Stimulated activated CD8-positive, alpha-beta memory T cell treated with anti-CD3 and anti-CD28 coated beads, Interleukin-2, amount 100 ng/mL, for 1 hour (primary cell): ENCODE results near the gene HOXC12.

Experiments used
- DNase-seq, 2 donors: peaks; one replicate each; pipeline ENCODE4 v3.0.0-alpha.2; 2020; ENCODE audit warnings: low read depth in 2 of 2

HOXC12 gene

GRCh38 chr12:53996240-53997203, 41.8 kb downstream of the HOXC12 start:
- DNase-seq = no peak

- no peak for DNase-seq
Measured at GRCh38 chr12:53997204-53998109, 42.8 kb downstream of the HOXC12 start.

- no peak for DNase-seq
Measured at GRCh38 chr12:53998110-53998899, 43.6 kb downstream of the HOXC12 start.

- DNase-seq = no peak
Measured at GRCh38 chr12:53998900-53999236, 44.2 kb downstream of the HOXC12 start.

GRCh38 chr12:53999559-54000115, 44.9 kb downstream of the HOXC12 start:
- DNase-seq = no peak

- no peak for DNase-seq
Measured at GRCh38 chr12:54000116-54001114, 45.7 kb downstream of the HOXC12 start, which contains the start of gene HOXC9. Gene HOXC9, plus strand, starts transcription at chr12:54000161. Its CDS starts 28 bp downstream, at chr12:54000189.

- DNase-seq = no peak
Measured at GRCh38 chr12:54001283-54002187, 46.8 kb downstream of the HOXC12 start.

GRCh38 chr12:54002278-54002914, 47.7 kb downstream of the HOXC12 start:
- DNase-seq = no peak

GRCh38 chr12:54002915-54003389, 48.2 kb downstream of the HOXC12 start:
- DNase-seq = no peak

- DNase-seq = no peak
Measured at GRCh38 chr12:54003625-54004024, 48.9 kb downstream of the HOXC12 start.

GRCh38 chr12:54004063-54004840, 49.5 kb downstream of the HOXC12 start:
- DNase-seq = no peak

GRCh38 chr12:54004841-54005530, 50.3 kb downstream of the HOXC12 start:
- DNase-seq = no peak

- no peak for DNase-seq
Measured at GRCh38 chr12:54005531-54005852, 50.8 kb downstream of the HOXC12 start.

- DNase-seq = peak; percentile 69 to 75
Measured at GRCh38 chr12:54005853-54006558, 51.3 kb downstream of the HOXC12 start.

- no peak for DNase-seq
Measured at GRCh38 chr12:54006559-54007220, 52.0 kb downstream of the HOXC12 start.
